ENCODE data around the gene SPIRE2. TPM values are rescaled to one million over a fixed set of nuclear protein-coding genes. Genes with fewer than 3 reads are reported as not detected.

The SPIRE2 gene
- total and polyA plus RNA-seq, 9 of the 15 experiments (the other 6 are each of a cell fraction or from before 2014, with no cell fraction given), result 0.70 to 7.5 (median 4.6) TPM

GRCh38 chr16:89918453-89919347 is 90.4 kb downstream of the SPIRE2 start, which contains the start of gene MC1R:
MC1R (plus strand) TSS chr16:89918862; CDS start chr16:89919259, 397 bp downstream.
- ChIA-PET CTCF (ENCODE audit: low intra/inter-chr PET ratio) (no interaction called here), POLR2A (interaction anchor here (0.5 to 1.2 kb wide), 7 partner anchors 9 to 200 kb away, joined by 3 to 8 read pairs (median 3); partner anchors contain the start of gene DEF8)
- DNase-seq (ENCODE audit: extremely low read depth in 1 of 4, low spot score in 3 of 4) (peak; percentile 80 to 90 (median 85)), ATAC-seq (peak; percentile 57), FAIRE-seq (peak; percentile 85)
- H4K20me1 ChIP-seq (replicated peaks; ENCODE audit: control insufficient read depth, insufficient read depth, low read length), result no peaks in the 10 kb centered on the region
- H3K36me3 ChIP-seq (ENCODE audit: control insufficient read depth, insufficient read depth, low read length), result no peaks in the 10 kb centered on the region
- peaks cover 36 to 73% of the 10 kb centered on the region in 2 experiments for H3K4me1 ChIP-seq (replicated peaks in 1 of 2; ENCODE audit: control insufficient read depth in 2 of 2, insufficient read depth in 2 of 2, low read length in 2 of 2)
- BruUV-seq (replicated peaks), result no TSS peak
- H3K9ac ChIP-seq (ENCODE audit: insufficient read depth in 1 of 2, low read depth in 2 of 2, low read length in 2 of 2), result peak within 1 kb of the TSS; percentile 67 to 85
- H3K79me2 ChIP-seq (ENCODE audit: control insufficient read depth, insufficient read depth, low read length), result no peaks in the 10 kb centered on the region; the same call in 2 of the 3 replicates
- H3K27me3 ChIP-seq (ENCODE audit: control insufficient read depth in 2 of 2, insufficient read depth in 2 of 2, low read length in 2 of 2), result no peaks in the 10 kb centered on the region
- H3K27ac ChIP-seq (ENCODE audit: extremely low read depth, low read depth, low read length), result peak within 1 kb of the TSS; percentile 74
- WGBS (ENCODE audit: insufficient coverage, low coverage, missing lambda C conversion rate), result 11% methylated on average over 17 of the region's 23 CpGs
- peak within 1 kb of the TSS; percentile 85 for H3K4me2 ChIP-seq (ENCODE audit: insufficient read depth, low read length)
- intact Hi-C loops (cut with micrococcal nuclease) (no loop called here), in situ Hi-C loops (cut with MboI) (no loop called here)
- peak within 1 kb of the TSS; percentile 30 for H3K4me3 ChIP-seq
- H2AFZ ChIP-seq (ENCODE audit: low read depth, low read length), result peak within 1 kb of the TSS; percentile 99
- no peaks in the 10 kb centered on the region for H3K9me3 ChIP-seq (replicated peaks; ENCODE audit: control insufficient read depth, insufficient read depth, low read depth, low read length)
- no peaks in the 10 kb centered on the region for H3K9me1 ChIP-seq (ENCODE audit: control insufficient read depth, insufficient read depth, low read length)
- TF ChIP-seq JUND (IDR thresholded peaks at IDR 0.05; ENCODE audit: borderline replicate concordance, low read depth, low read length) (0 out of 2 replicates have a peak, but pooled peaks have one; percentile 4), JUND (tag; IDR thresholded peaks at IDR 0.05; ENCODE audit: borderline replicate concordance, low read depth, low read length) (no peak), SAFB2 (IDR thresholded peaks at IDR 0.05; ENCODE audit: borderline replicate concordance, low read depth, low read length, severe bottlenecking) (no peak), MXI1 (IDR thresholded peaks at IDR 0.05; ENCODE audit: low read depth, low read length) (peak; percentile 43; the same call in 1 of the 2 replicates), FOXK2 (conservative IDR thresholded peaks at IDR 0.05 in 1 of 2, IDR thresholded peaks at IDR 0.05 in 1 of 2; ENCODE audit: low read depth in 2 of 2) (no peak), RB1 (IDR thresholded peaks at IDR 0.05; ENCODE audit: low read depth) (0 out of 2 replicates have a peak, but pooled peaks have one; percentile 50), CBX5 (IDR thresholded peaks at IDR 0.05; ENCODE audit: borderline replicate concordance, low read depth) (no peak), RAD21 (CRISPR knock-in tag; conservative IDR thresholded peaks at IDR 0.05 in 1 of 2, IDR thresholded peaks at IDR 0.05 in 1 of 2) (peak in 1 of 2 experiments; percentile 42; a peak in 2 of 4 replicates), CEBPG (CRISPR knock-in tag; IDR thresholded peaks at IDR 0.05) (no peak), CEBPG (tag; conservative IDR thresholded peaks at IDR 0.05 in 1 of 2, IDR thresholded peaks at IDR 0.05 in 1 of 2) (no peak), EGR1 (conservative IDR thresholded peaks at IDR 0.05) (peak; percentile 87), TCFL5 (CRISPR knock-in tag; conservative IDR thresholded peaks at IDR 0.05) (no peak), CREBBP (IDR thresholded peaks at IDR 0.05; ENCODE audit: low read depth, low read length) (no peak), SMC3 (conservative IDR thresholded peaks at IDR 0.05; ENCODE audit: insufficient read depth, low read depth, low read length) (peak; percentile 35; the same call in 1 of the 2 replicates), SMAD1 (IDR thresholded peaks at IDR 0.05; ENCODE audit: low read depth, low read length, partially characterized antibody) (peak; percentile 44)
- TF ChIP-seq, protein P1, sequence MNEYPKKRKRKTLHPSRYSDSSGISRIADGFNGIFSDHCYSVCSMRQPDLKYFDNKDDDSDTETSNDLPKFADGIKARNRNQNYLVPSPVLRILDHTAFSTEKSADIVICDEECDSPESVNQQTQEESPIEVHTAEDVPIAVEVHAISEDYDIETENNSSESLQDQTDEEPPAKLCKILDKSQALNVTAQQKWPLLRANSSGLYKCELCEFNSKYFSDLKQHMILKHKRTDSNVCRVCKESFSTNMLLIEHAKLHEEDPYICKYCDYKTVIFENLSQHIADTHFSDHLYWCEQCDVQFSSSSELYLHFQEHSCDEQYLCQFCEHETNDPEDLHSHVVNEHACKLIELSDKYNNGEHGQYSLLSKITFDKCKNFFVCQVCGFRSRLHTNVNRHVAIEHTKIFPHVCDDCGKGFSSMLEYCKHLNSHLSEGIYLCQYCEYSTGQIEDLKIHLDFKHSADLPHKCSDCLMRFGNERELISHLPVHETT (CRISPR knock-in tag; conservative IDR thresholded peaks at IDR 0.05 in 1 of 2, IDR thresholded peaks at IDR 0.05 in 1 of 2), result no peak
- TF ChIP-seq, protein P2, sequence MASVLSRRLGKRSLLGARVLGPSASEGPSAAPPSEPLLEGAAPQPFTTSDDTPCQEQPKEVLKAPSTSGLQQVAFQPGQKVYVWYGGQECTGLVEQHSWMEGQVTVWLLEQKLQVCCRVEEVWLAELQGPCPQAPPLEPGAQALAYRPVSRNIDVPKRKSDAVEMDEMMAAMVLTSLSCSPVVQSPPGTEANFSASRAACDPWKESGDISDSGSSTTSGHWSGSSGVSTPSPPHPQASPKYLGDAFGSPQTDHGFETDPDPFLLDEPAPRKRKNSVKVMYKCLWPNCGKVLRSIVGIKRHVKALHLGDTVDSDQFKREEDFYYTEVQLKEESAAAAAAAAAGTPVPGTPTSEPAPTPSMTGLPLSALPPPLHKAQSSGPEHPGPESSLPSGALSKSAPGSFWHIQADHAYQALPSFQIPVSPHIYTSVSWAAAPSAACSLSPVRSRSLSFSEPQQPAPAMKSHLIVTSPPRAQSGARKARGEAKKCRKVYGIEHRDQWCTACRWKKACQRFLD (CRISPR knock-in tag; IDR thresholded peaks at IDR 0.05), result no peak

Data from K562 (cell line).